HG03196 (cell line): ENCODE measurements around the gene CNGB1.
"Not testable (repeated sequence)": the region's sequence is repeated elsewhere in the genome, so short reads cannot be mapped to it uniquely, and the experiment has no call there.

Experiments
- ATAC-seq: cut with Tn5 transposase; IDR thresholded peaks from one replicate; pipeline ENCODE4 v1.9.1; 2021; ENCODE audit not compliant: unreplicated experiment

CNGB1 gene

GRCh38 chr16:57866529-57866918 lies 104.4 kb downstream of the CNGB1 start:
- no peak for ATAC-seq

- no peak for ATAC-seq
Observed at GRCh38 chr16:57865746-57866528, 105.0 kb downstream of the CNGB1 start.

- no peak for ATAC-seq
Observed at GRCh38 chr16:57863434-57864160, 107.3 kb downstream of the CNGB1 start.

- no peak for ATAC-seq
Observed at GRCh38 chr16:57862698-57863433, 108.1 kb downstream of the CNGB1 start.

- no peak for ATAC-seq
Observed at GRCh38 chr16:57859331-57859730, 111.6 kb downstream of the CNGB1 start.

- ATAC-seq, result no peak
Observed at GRCh38 chr16:57858635-57859034, 112.3 kb downstream of the CNGB1 start.

GRCh38 chr16:57857991-57858390 lies 112.9 kb downstream of the CNGB1 start:
- ATAC-seq, result not testable (repeated sequence)

GRCh38 chr16:57855188-57855587 lies 115.7 kb downstream of the CNGB1 start:
- ATAC-seq, result no peak

GRCh38 chr16:57852189-57852588 lies 118.7 kb downstream of the CNGB1 start:
- no peak for ATAC-seq

GRCh38 chr16:57848181-57848580 lies 122.7 kb downstream of the CNGB1 start:
- ATAC-seq, result no peak

GRCh38 chr16:57846931-57847330 lies 124.0 kb downstream of the CNGB1 start:
- ATAC-seq, result not testable (repeated sequence)

GRCh38 chr16:57846078-57846697 lies 124.7 kb downstream of the CNGB1 start:
- no peak for ATAC-seq

- no peak for ATAC-seq
Observed at GRCh38 chr16:57845115-57845514, 125.8 kb downstream of the CNGB1 start.

- ATAC-seq, result no peak
Observed at GRCh38 chr16:57844416-57845030, 126.4 kb downstream of the CNGB1 start.

- no peak for ATAC-seq
Observed at GRCh38 chr16:57843400-57843799, 127.5 kb downstream of the CNGB1 start.

GRCh38 chr16:57842601-57843000 lies 128.3 kb downstream of the CNGB1 start:
- no peak for ATAC-seq

GRCh38 chr16:57840833-57841232 lies 130.1 kb downstream of the CNGB1 start:
- no peak for ATAC-seq

- no peak for ATAC-seq
Observed at GRCh38 chr16:57838161-57838560, 132.8 kb downstream of the CNGB1 start.

GRCh38 chr16:57837305-57838125 lies 133.4 kb downstream of the CNGB1 start:
- no peak for ATAC-seq

GRCh38 chr16:57835439-57835838 lies 135.5 kb downstream of the CNGB1 start:
- ATAC-seq, result not testable (repeated sequence)
